ENCODE data around the gene YOD1.

Gene YOD1

DNA sequence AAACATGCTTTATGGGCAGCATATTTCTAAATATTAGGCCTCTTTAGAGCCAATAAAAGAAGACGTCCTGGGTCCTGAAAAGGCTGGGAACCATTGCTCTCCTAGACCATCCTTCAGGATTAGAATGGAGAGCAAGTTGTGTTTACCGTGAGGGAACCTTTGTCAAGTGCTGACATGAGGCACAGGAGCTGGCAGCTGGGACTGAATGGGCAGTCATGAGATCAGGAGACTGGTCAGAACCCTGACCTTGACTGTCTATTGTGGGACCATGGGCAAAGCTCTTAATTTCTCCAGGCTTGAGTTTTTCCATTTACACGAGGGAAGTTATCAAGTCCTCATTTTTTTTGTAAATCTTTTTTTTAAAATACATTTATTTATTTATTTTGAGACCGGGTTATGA lies 7.2 kb upstream of the YOD1 start:
- Mint-ChIP-seq H3K4me1 (peaks cover 20% of the 10 kb centered on the region), H3K27ac (no peak overlapping the region), H3K36me3 (ENCODE audit: low read depth) (no peaks in the 10 kb centered on the region), H3K27me3 (ENCODE audit: low read depth, poor library complexity) (peaks cover 24% of the 10 kb centered on the region), H3K9me3 (no peaks in the 10 kb centered on the region), H3K4me3 (no peak overlapping the region)
- no peak for DNase-seq
- TF ChIP-seq, protein P1, sequence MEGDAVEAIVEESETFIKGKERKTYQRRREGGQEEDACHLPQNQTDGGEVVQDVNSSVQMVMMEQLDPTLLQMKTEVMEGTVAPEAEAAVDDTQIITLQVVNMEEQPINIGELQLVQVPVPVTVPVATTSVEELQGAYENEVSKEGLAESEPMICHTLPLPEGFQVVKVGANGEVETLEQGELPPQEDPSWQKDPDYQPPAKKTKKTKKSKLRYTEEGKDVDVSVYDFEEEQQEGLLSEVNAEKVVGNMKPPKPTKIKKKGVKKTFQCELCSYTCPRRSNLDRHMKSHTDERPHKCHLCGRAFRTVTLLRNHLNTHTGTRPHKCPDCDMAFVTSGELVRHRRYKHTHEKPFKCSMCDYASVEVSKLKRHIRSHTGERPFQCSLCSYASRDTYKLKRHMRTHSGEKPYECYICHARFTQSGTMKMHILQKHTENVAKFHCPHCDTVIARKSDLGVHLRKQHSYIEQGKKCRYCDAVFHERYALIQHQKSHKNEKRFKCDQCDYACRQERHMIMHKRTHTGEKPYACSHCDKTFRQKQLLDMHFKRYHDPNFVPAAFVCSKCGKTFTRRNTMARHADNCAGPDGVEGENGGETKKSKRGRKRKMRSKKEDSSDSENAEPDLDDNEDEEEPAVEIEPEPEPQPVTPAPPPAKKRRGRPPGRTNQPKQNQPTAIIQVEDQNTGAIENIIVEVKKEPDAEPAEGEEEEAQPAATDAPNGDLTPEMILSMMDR (IDR thresholded peaks at IDR 0.05) = no peak

DNA sequence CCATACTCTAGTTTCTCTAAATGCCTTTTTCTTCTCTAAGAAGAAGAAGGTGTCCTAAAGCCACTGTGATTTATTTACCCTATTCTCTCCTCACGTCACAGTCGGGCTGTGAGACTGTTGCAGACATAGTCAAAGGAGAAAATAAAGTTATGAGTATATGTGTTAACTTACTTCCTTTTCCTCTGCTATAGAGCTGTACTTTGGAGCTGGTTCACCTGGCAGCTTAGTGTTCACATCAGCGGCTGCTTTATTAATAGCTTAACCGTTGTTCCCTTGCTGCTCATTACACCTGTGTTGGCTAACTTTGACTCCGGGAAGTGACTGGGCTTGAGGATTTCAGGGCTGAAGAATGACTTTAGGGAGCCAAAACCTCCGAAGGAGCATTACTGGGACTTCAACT lies 5.7 kb upstream of the YOD1 start:
- TF ChIP-seq, protein P1 (IDR thresholded peaks at IDR 0.05) = no peak
- H3K9me3 Mint-ChIP-seq = peaks cover 7% of the 10 kb centered on the region
- no peak overlapping the region for H3K27ac Mint-ChIP-seq
- H3K4me1 Mint-ChIP-seq = peaks cover 35% of the 10 kb centered on the region
- no peak overlapping the region for H3K4me3 Mint-ChIP-seq
- DNase-seq = no peak
- peaks cover 30% of the 10 kb centered on the region for H3K27me3 Mint-ChIP-seq (ENCODE audit: low read depth, poor library complexity)
- no peaks in the 10 kb centered on the region for H3K36me3 Mint-ChIP-seq (ENCODE audit: low read depth)

DNA sequence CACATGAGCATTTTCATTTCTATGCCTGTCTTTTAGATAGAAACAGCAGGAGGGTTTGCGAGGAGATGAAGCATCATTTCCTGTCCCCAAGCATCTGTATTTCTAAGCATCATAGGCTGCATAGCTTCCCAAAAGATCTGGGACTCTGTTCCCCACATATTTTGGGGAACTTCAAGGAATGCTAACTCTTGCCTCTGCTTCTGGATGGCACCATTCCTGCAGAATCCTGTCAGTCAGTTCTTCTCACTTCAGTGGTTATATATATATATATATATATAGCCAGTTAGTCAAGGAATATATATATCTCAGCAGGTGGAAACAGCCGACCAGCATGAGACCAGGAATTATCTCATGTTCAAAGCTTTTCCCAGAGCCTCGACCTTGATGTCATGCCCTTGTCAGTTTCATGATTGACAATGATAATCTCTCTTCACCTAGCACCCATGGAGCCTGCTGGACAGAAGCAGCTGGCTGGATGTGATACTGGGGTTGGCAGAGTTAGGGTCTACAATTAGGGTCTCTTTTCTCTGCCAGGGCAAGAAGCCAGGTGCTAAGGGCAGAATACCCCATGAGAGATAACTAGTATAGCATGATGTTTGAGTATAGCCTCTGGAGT lies 4.5 kb upstream of the YOD1 start:
- no peak for DNase-seq
- no peak overlapping the region for H3K4me3 Mint-ChIP-seq
- peaks cover 43% of the 10 kb centered on the region for H3K4me1 Mint-ChIP-seq
- no peaks in the 10 kb centered on the region for H3K36me3 Mint-ChIP-seq (ENCODE audit: low read depth)
- peaks cover 10% of the 10 kb centered on the region for H3K9me3 Mint-ChIP-seq
- peaks cover 30% of the 10 kb centered on the region for H3K27me3 Mint-ChIP-seq (ENCODE audit: low read depth, poor library complexity)
- H3K27ac Mint-ChIP-seq = no peak overlapping the region
- TF ChIP-seq, protein P1 (IDR thresholded peaks at IDR 0.05) = no peak

DNA sequence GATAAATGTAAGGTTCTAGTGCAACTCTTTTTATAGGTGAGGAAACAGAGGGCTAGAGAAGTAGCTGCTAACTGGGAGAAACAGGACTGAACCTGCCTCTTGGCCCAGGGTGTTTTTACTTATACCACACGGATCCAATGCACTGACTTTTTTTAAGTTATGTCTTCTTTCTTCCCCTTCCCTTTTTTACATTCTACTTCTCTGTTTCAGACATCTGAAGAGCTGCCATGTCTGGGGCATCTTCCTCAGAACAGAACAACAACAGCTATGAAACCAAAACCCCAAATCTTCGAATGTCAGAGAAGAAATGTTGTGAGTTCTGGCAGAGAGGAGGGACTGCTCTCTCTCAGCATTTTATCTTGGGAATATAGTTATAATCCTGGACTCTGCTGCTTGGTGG lies 3.5 kb upstream of the YOD1 start:
- no peak for DNase-seq
- peak overlapping the region; percentile 37 for H3K4me3 Mint-ChIP-seq

DNA sequence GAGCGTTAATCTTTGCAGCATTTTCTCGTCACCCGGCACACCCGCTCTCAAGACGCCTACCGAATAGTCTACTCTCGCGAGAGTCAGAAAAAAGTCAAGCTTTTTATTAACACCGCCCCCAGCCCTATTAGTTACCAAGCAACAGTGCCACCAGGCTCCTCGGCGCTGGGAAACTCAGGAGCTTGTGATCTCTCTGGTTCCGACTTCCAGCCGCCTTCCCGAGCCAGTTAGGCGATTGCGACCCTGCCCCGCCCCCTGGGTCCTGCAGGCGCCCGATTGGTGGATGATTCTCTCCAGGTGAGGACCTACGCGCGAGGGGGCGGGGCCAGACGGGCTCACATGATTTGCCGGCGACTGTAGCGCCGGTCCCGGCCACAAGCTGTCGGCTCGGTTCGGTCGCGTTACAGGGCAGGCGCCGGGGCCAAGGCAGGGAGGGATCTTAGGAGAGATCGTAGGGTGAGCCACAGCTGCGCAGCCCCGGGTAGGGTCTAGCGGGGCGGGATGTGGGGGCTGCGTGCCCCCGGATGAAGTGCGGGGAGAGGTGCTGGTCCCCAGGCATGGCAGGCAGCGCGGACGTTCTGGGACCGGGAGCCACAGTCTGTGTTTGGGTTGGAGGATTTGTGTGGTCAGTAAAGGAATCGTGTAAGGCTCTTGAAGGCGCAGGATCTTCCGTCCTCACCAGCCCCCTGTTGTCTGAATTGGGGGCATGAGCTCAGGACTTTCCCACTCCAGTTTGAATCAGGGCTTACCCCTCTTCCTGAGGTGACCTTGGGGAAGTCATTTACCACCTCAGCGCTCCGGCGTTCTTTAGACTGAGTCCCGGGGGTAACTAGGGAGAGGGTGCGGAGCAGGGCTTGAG lies 2.1 kb upstream of the YOD1 start, which contains the start of gene PFKFB2:
TSS of gene PFKFB2 (plus strand) at position 365 of the 859 bp plus-strand sequence. CDS start 1,443 bp downstream, outside the sequence.
- peak; percentile 99 for DNase-seq
- TF ChIP-seq, protein P1 (IDR thresholded peaks at IDR 0.05) = no peak
- peak within 1 kb of the TSS; percentile 100 for H3K4me3 Mint-ChIP-seq
- peaks cover 39% of the 10 kb centered on the region for H3K4me1 Mint-ChIP-seq
- H3K36me3 Mint-ChIP-seq (ENCODE audit: low read depth) = no peaks in the 10 kb centered on the region
- peaks cover 30% of the 10 kb centered on the region for H3K27me3 Mint-ChIP-seq (ENCODE audit: low read depth, poor library complexity)
- H3K9me3 Mint-ChIP-seq = peaks cover 10% of the 10 kb centered on the region
- peak within 1 kb of the TSS; percentile 97 for H3K27ac Mint-ChIP-seq

More for the DNA sequence above, 3.5 kb upstream of the YOD1 start:
- no peak overlapping the region for H3K27ac Mint-ChIP-seq
- TF ChIP-seq, protein P1 (IDR thresholded peaks at IDR 0.05) = no peak
- peaks cover 10% of the 10 kb centered on the region for H3K9me3 Mint-ChIP-seq
- no peaks in the 10 kb centered on the region for H3K36me3 Mint-ChIP-seq (ENCODE audit: low read depth)
- H3K4me1 Mint-ChIP-seq = peaks cover 42% of the 10 kb centered on the region
- peaks cover 30% of the 10 kb centered on the region for H3K27me3 Mint-ChIP-seq (ENCODE audit: low read depth, poor library complexity)
